ENCODE data around the gene PRODH2. TPM values are rescaled to one million over a fixed set of nuclear protein-coding genes. Genes with fewer than 3 reads are reported as not detected.

Gene PRODH2
- total and polyA plus RNA-seq, 2 of the 13 experiments (the other 11 are each of a cell fraction or from before 2014, with no cell fraction given): 86.7 to 118 TPM

GRCh38 chr19:35812220-35813042 is at the start of gene PRODH2 (continued):
- TF ChIP-seq SOX13 (IDR thresholded peaks at IDR 0.05) (no peak), SOX13 (CRISPR knock-in tag; conservative IDR thresholded peaks at IDR 0.05 in 1 of 2, IDR thresholded peaks at IDR 0.05 in 1 of 2) (peak in 1 of 2 experiments; percentile 49; a peak in 1 of 4 replicates), ISX (CRISPR knock-in tag; conservative IDR thresholded peaks at IDR 0.05) (no peak), ZNF784 (CRISPR knock-in tag; IDR thresholded peaks at IDR 0.05; ENCODE audit: borderline replicate concordance) (no peak), POGZ (CRISPR knock-in tag; IDR thresholded peaks at IDR 0.05) (no peak), ZNF362 (CRISPR knock-in tag; IDR thresholded peaks at IDR 0.05; ENCODE audit: borderline replicate concordance) (no peak), KDM4B (CRISPR knock-in tag; IDR thresholded peaks at IDR 0.05) (no peak; the same call in 1 of the 2 replicates), ZNF558 (CRISPR knock-in tag; IDR thresholded peaks at IDR 0.05; ENCODE audit: borderline replicate concordance) (peak; percentile 74; the same call in 1 of the 2 replicates), EHMT2 (IDR thresholded peaks at IDR 0.05; ENCODE audit: borderline replicate concordance, low read depth, low read length) (no peak), ZNF367 (CRISPR knock-in tag; IDR thresholded peaks at IDR 0.05; ENCODE audit: borderline replicate concordance) (no peak), ATF2 (CRISPR knock-in tag; IDR thresholded peaks at IDR 0.05) (peak; percentile 34; the same call in 1 of the 2 replicates), NR3C1 (CRISPR knock-in tag; IDR thresholded peaks at IDR 0.05) (no peak), CERS6 (CRISPR knock-in tag; IDR thresholded peaks at IDR 0.05) (no peak), E2F1 (CRISPR knock-in tag; IDR thresholded peaks at IDR 0.05) (no peak), CCAR2 (optimal IDR thresholded peaks at IDR 0.05; ENCODE audit: low read depth, low read length) (no peak), ZKSCAN5 (CRISPR knock-in tag; IDR thresholded peaks at IDR 0.05) (no peak), ZNF775 (CRISPR knock-in tag; IDR thresholded peaks at IDR 0.05; ENCODE audit: borderline replicate concordance) (no peak), ZNF605 (CRISPR knock-in tag; IDR thresholded peaks at IDR 0.05) (peak; percentile 92; the same call in 1 of the 2 replicates), KDM6A (CRISPR knock-in tag; IDR thresholded peaks at IDR 0.05; ENCODE audit: low read depth) (peak; percentile 43; the same call in 1 of the 2 replicates), NONO (IDR thresholded peaks at IDR 0.05) (no peak), NONO (CRISPR knock-in tag; conservative IDR thresholded peaks at IDR 0.05) (peak; percentile 77), DPF2 (CRISPR knock-in tag; IDR thresholded peaks at IDR 0.05; ENCODE audit: borderline replicate concordance, low read depth) (peak; percentile 75), SP2 (CRISPR knock-in tag; IDR thresholded peaks at IDR 0.05) (no peak; the same call in 1 of the 2 replicates), TBX3 (IDR thresholded peaks at IDR 0.05; ENCODE audit: borderline replicate concordance) (no peak), SUZ12 (IDR thresholded peaks at IDR 0.05; ENCODE audit: low read depth, low read length) (no peak)
